Small intestine (tissue), 7 donors: ENCODE measurements around the gene PRKAR1B. TPM values are rescaled to one million over a fixed set of nuclear protein-coding genes. Genes with fewer than 3 reads are reported as not detected.
"Not testable (repeated sequence)": the region's sequence is repeated elsewhere in the genome, so short reads cannot be mapped to it uniquely, and the experiment has no call there.

Source experiments
- DNase-seq, 2 donors: peaks; one replicate each; pipeline versions ENCODE4 v3.0.0 to v3.0.0-alpha.2; 2013
- FAIRE-seq: peaks from 2 replicates; lab custom pipeline; 2012; peaks lifted over from hg19 to GRCh38; lab: Jason Lieb, UNC
- H3K27ac ChIP-seq, 3 donors: one replicate each; pipeline ENCODE4 v1.5.1; 2013; ENCODE audit warnings: low read length in 2 of 3, mild to moderate bottlenecking in 2 of 3, control low read depth in 1 of 3, inconsistent platforms in 1 of 3, low read depth in 1 of 3, moderate library complexity in 1 of 3
- H3K27me3 ChIP-seq, 3 donors: one replicate each; pipeline ENCODE4 v1.6.1; 2013; ENCODE audit warnings: low read length in 3 of 3, inconsistent platforms in 1 of 3; ENCODE audit not compliant: control insufficient read depth in 3 of 3, insufficient read depth in 3 of 3
- H3K36me3 ChIP-seq, 3 donors: one replicate each; pipeline ENCODE4 v1.6.1; 2013; ENCODE audit warnings: low read length in 3 of 3, inconsistent platforms in 1 of 3, low read depth in 1 of 3, mild to moderate bottlenecking in 1 of 3, moderate library complexity in 1 of 3; ENCODE audit not compliant: control insufficient read depth in 3 of 3, insufficient read depth in 2 of 3
- H3K4me1 ChIP-seq, 3 donors: one replicate each; pipeline ENCODE4 v1.6.1; 2013; ENCODE audit warnings: low read length in 2 of 3, inconsistent platforms in 1 of 3, low read depth in 1 of 3, mild to moderate bottlenecking in 1 of 3, moderate library complexity in 1 of 3; ENCODE audit not compliant: control insufficient read depth in 3 of 3, insufficient read depth in 2 of 3
- H3K4me3 ChIP-seq, 3 donors: one replicate each; pipeline ENCODE4 v1.5.1; 2013; ENCODE audit warnings: low read length in 3 of 3, control low read depth in 1 of 3, inconsistent platforms in 1 of 3, low read depth in 1 of 3, mild to moderate bottlenecking in 1 of 3, moderate library complexity in 1 of 3
- H3K9me3 ChIP-seq, 2 donors: one replicate each; pipeline ENCODE4 v1.6.1; 2013; ENCODE audit warnings: low read depth in 1 of 2, low read length in 1 of 2; ENCODE audit not compliant: control insufficient read depth in 2 of 2, insufficient read depth in 1 of 2
- WGBS, 3 donors: extraction: QIAGEN DNeasy Blood & Tissue Kit; methylation state at CpG; one replicate each; pipeline ENCODE4 v1.1.7; 2013; 5-methylcytosine and 5-hydroxymethylcytosine counted together
- polyA plus RNA-seq, 4 donors: library from polyadenylated mRNA; stranded (reverse) in 3 of 4; unstranded in 1 of 4; fragments of 200-250 nt in 3 of 4; fragments of 120-200 nt in 1 of 4; gene quantifications; one replicate each; pipeline versions ENCODE4 v1.2.1 to v1.2.3, GENCODE V29; 2013
- donor health status: healthy with polysubstance abuse.
- donor health status: control.
- donor health status: control.
- donor health status: Bipolar disorder and iron deficiency.
- donor health status: healthy.

PRKAR1B gene
- polyA plus RNA-seq, 4 donors = 9.5 to 32.3 (median 18.6) TPM

DNA sequence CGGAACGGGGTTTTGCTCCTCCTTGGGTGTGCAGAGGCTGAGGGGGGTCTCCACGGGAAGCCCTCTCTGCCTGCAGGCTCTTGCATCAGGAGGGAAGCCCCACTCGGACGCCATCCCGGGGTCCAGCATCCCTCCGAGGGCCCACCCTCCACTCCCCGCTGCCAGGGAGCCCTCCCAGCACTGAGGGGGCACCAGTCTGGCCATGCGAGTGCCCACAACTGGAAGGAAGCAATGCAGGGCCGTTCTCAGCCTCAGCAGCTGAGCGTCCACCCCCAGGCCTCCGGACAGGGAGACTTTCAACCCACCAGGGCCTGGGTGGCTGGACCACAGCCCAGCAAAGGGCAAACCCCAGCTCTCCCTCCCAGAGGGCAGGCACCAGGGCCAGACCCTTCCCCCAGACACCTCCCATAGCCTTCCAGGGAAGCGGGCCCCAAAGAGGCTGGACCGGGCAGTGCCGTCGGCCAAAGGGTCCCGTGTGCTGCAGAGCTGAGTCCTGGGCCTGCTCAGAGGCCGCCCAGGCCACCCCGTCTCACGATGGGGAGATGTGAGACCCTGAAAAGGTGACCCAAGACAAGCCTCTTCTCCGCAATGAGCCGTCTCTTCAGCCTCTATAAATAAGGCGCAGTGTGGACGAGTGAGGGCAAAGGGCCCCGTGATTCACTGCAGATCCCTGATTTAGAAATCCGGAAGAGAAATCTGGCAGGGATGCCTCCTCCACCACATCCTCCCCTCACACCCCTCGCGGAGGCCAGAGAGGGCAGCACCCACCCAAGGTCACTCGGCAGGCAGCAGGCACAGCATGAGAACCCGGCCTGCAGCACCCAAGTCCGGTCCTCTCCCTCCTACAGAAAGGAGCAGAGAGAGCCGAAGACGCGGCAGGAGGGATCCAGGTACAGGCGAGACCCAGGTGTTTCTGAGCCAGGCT lies 82.4 kb downstream of the PRKAR1B start:
- Histone ChIP-seq H3K9me3 (peaks cover 2 to 23% of the 10 kb centered on the region in 2 donors), H3K27ac (no peak overlapping the region), H3K4me3 (no peak overlapping the region), H3K36me3 (peaks cover 0 to 45% (median 0%) of the 10 kb centered on the region in 3 donors), H3K27me3 (no peaks in the 10 kb centered on the region), H3K4me1 (no peaks in the 10 kb centered on the region)
- 94 to 97% (median 97%) methylated on average over 31 to 35 of the region's 35 CpGs for WGBS, 3 donors
- DNase-seq = no peak
- FAIRE-seq = no peak

DNA sequence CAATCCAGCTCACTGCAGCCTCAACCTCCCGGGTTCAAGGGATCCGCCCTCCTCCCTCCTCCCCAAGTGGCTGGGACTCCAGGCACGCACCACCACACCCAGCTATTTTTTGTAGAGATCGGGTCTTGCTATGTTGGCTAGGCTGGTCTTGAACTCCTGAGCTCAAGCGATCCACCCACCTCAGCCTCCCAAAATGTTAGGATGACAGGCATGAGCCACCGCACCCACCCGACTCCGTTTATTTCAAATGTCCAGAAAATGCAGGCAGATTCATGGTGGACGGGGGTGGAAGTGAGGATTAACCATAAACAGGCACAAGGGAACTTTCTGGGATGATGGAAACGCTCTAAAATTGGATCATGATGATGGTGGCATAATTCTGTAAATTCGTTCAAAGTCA lies 85.1 kb downstream of the PRKAR1B start:
- no peak for FAIRE-seq
- H3K4me3 ChIP-seq = no peak overlapping the region
- no peak overlapping the region for H3K27ac ChIP-seq
- no peak for DNase-seq
- WGBS, 3 donors = 94 to 96% (median 96%) methylated on average over 11 of the region's 11 CpGs
- H3K9me3 ChIP-seq = peaks cover 2 to 21% of the 10 kb centered on the region in 2 donors
- no peaks in the 10 kb centered on the region for H3K4me1 ChIP-seq
- H3K36me3 ChIP-seq = peaks cover 0 to 49% (median 0%) of the 10 kb centered on the region in 3 donors
- H3K27me3 ChIP-seq = no peaks in the 10 kb centered on the region

DNA sequence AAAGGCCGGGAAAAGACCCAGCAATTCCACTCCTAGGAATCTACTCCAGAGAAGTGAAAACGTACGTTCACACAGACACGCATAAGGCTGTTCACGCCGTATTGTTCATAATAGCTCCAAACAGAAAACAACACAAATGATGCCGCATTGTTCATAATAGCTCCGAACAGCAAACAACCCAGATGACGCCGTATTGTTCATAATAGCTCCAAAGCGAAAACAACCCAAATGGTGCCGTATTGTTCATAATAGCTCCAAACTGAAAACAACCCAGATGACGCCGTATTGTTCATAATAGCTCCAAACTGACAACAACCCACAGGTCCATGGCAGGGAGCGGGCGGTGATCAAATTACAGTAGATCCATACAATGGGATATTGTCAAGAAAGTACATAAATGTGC lies 85.8 kb downstream of the PRKAR1B start:
- Histone ChIP-seq H3K36me3 (peaks cover 0 to 50% (median 0%) of the 10 kb centered on the region in 3 donors), H3K27me3 (no peaks in the 10 kb centered on the region), H3K4me3 (no peak overlapping the region), H3K4me1 (no peaks in the 10 kb centered on the region), H3K9me3 (peaks cover 2 to 21% of the 10 kb centered on the region in 2 donors), H3K27ac (no peak overlapping the region)
- FAIRE-seq = no peak
- no peak for DNase-seq
- 83 to 95% (median 94%) methylated on average over 16 of the region's 16 CpGs for WGBS, 3 donors

DNA sequence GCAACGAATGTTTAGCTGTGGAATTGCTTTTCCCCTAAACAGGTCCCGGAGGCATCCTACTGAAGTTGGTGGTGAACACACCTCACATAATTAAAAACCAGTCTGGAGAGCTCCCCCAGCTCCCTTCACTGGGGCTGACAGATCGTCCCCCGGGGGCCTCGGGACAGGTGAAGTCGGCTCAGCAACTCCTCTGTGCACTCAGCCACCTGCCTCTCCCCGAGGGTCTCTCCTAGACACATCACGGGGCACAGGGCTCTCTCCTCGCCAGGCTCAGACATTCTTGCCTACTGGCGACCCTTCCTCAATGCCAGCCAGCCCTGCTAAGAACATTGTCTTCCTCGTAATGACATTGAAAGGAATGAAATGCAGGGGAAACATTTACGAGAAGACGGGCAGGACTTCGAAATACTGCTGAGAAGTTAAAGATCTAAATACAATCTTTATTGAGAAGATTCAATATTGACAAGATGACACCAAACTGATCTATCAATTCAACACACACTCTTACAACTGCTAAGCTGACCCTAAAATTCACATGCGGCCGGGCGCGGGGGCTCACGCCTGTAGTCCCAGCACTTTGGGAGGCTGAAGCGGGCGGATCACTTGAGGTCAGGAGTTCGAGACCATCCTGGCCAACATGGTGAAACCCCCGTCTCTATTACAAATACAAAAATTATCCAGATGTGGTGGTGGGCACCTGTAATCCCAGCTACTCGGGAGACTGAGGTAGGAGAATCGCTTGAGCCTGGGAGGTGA lies 88.6 kb downstream of the PRKAR1B start:
- Histone ChIP-seq H3K4me1 (no peaks in the 10 kb centered on the region), H3K4me3 (no peak overlapping the region), H3K36me3 (peaks cover 0 to 33% (median 0%) of the 10 kb centered on the region in 3 donors), H3K9me3 (peaks cover 0 to 8% of the 10 kb centered on the region in 2 donors), H3K27me3 (no peaks in the 10 kb centered on the region), H3K27ac (no peak overlapping the region)
- no peak for FAIRE-seq
- no peak for DNase-seq
- WGBS, 3 donors = 95 to 96% (median 95%) methylated on average over 25 of the region's 25 CpGs

DNA sequence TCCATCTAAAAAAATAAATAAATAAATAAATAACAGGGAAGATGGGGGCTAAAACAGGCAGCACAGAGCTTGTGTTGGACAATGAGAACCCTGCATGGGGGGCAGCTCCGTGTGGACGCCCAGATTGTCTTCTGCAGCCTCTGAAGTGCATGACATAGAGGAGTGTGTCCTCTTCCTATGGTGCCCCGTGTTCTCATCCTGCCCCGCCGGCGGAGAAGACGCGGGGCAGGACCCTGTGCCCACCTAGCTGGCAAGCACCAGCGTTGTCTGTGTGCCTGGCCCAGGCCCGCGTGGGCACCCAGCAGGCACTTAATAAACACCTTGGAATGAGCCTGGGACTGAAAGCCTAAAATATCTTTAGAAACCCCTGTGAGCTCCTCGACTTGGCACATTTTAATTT lies 89.3 kb downstream of the PRKAR1B start:
- Histone ChIP-seq H3K27me3 (no peaks in the 10 kb centered on the region), H3K9me3 (peaks cover 0 to 7% of the 10 kb centered on the region in 2 donors), H3K4me1 (no peaks in the 10 kb centered on the region), H3K4me3 (no peak overlapping the region), H3K27ac (no peak overlapping the region), H3K36me3 (peaks cover 0 to 35% (median 0%) of the 10 kb centered on the region in 3 donors)
- 95 to 96% (median 95%) methylated on average over 12 of the region's 12 CpGs for WGBS, 3 donors
- FAIRE-seq (no peak), DNase-seq (no peak)

DNA sequence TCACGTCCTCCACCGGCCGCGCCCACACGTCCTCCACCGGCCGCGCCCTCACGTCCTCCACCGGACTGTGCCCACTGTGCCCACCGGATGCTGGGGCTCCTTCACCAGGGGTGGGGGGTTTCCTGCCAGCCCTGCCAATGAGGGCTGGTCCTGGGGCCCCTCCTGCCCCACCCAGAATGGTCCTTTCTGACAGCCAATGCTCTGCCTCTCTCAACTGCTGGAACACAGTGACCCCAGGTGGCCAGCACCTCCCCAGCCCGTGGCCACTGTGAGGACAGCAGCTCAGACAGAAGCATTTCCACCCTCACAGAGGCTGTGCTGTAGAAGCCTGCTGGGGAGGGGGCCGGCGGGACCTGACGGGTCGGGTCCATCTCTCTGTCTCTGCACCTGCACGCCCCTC lies 90.7 kb downstream of the PRKAR1B start:
- WGBS, 3 donors = 88 to 90% (median 89%) methylated on average over 17 of the region's 17 CpGs

DNA sequence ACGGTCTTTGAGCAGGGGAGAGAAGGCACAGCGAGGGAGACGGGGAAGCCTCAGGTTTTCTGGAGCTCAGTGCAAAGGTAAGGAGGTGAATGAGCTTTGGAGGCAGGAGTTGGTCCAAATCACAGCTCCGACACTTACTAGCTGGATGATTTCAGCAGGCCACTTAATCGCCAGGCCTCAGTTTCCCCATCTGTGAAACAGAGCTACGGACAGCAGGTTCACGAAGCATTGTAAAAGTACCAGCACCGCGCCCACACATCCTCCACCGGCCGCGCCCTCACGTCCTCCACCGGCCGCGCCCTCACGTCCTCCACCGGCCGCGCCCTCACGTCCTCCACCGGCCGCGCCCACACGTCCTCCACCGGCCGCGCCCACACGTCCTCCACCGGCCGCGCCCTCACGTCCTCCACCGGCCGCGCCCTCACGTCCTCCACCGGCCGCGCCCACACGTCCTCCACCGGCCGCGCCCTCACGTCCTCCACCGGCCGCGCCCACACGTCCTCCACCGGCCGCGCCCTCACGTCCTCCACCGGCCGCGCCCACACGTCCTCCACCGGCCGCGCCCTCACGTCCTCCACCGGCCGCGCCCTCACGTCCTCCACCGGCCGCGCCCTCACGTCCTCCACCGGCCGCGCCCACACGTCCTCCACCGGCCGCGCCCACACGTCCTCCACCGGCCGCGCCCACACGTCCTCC lies 91.2 kb downstream of the PRKAR1B start:
- not testable (repeated sequence) for H3K27ac ChIP-seq, H3K4me3 ChIP-seq, H3K9me3 ChIP-seq, H3K27me3 ChIP-seq, FAIRE-seq, DNase-seq, H3K4me1 ChIP-seq
- peaks cover 0 to 44% (median 0%) of the 10 kb centered on the region in 3 donors for H3K36me3 ChIP-seq
- 90 to 95% (median 93%) methylated on average over 59 to 81 of the region's 81 CpGs for WGBS, 3 donors

More for the DNA sequence above, 90.7 kb downstream of the PRKAR1B start:
- no peak overlapping the region for H3K4me3 ChIP-seq
- peaks cover 0 to 42% (median 0%) of the 10 kb centered on the region in 3 donors for H3K36me3 ChIP-seq
- no peaks in the 10 kb centered on the region for H3K9me3 ChIP-seq
- H3K27me3 ChIP-seq = no peaks in the 10 kb centered on the region
- FAIRE-seq = no peak
- H3K27ac ChIP-seq = no peak overlapping the region
- peak in 1 of 2 donors; percentile 25 for DNase-seq
- no peaks in the 10 kb centered on the region for H3K4me1 ChIP-seq

DNA sequence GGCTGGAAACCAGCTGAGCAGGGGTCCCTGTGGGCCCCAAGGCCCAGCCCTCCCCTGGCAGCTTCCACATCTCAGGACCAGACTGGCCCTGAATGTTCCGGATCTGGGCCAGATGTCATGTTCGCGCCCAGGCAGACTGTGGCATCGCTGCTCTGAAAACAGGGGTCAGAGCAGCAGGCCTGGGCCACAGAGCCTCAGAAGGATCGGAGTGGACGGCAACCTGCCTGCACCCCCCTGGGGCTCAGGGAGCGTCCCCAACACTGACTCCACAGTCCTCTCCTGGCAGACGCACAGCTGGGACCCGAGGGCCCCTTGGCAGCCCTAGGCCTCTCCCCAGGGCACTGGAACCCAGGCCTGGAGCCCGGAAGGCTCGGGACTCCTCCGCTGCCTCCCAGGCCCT lies 91.9 kb downstream of the PRKAR1B start:
- no peaks in the 10 kb centered on the region for H3K9me3 ChIP-seq
- DNase-seq (no peak), FAIRE-seq (no peak)
- H3K27me3 ChIP-seq = no peaks in the 10 kb centered on the region
- WGBS, 3 donors = 94 to 99% (median 98%) methylated on average over 12 of the region's 12 CpGs
- no peaks in the 10 kb centered on the region for H3K4me1 ChIP-seq
- H3K36me3 ChIP-seq = peaks cover 0 to 47% (median 0%) of the 10 kb centered on the region in 3 donors
- no peak overlapping the region for H3K27ac ChIP-seq
- H3K4me3 ChIP-seq = no peak overlapping the region
